Hepatocyte (in vitro differentiated cells): ENCODE results near the gene AGPS.

Experiments
- EZH2phosphoT487 ChIP-seq: fragments of 200-600 bp; sonication (generic); IDR thresholded peaks from one replicate; pipeline ENCODE4 v1.6.1; 2018; ENCODE audit warnings: antibody characterized with exemption, mild to moderate bottlenecking, low read depth, moderate library complexity; ENCODE audit not compliant: unreplicated experiment, severe bottlenecking
- TF ChIP-seq, protein P1 (sequence below): fragments of 200-600 bp; sonication (generic); IDR thresholded peaks from 2 replicates; pipeline ENCODE4 v1.5.1; 2016; ENCODE audit warnings: antibody characterized with exemption, mild to moderate bottlenecking; ENCODE audit not compliant: poor library complexity

DNA sequence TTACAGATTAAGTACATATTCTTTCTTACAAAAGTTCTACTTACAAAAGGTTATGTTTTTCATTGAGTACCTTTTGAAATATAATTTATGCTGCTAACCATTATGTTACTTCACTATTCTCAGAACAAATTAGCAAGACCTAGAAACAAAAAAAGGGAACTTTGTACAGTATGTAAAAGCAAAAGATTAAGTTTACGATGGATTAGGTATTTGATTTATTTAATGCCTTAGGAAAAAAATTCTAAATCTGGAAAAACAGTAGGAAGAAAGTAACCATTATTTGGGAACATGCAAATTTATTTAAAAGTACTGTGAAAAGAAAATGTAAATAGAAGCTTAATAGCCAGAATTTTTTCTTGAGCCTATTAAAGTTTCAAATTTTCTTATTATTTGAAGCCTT, 144.6 kb downstream of the AGPS start:
- TF ChIP-seq EZH2phosphoT487 = no peak
- TF ChIP-seq, protein P1, sequence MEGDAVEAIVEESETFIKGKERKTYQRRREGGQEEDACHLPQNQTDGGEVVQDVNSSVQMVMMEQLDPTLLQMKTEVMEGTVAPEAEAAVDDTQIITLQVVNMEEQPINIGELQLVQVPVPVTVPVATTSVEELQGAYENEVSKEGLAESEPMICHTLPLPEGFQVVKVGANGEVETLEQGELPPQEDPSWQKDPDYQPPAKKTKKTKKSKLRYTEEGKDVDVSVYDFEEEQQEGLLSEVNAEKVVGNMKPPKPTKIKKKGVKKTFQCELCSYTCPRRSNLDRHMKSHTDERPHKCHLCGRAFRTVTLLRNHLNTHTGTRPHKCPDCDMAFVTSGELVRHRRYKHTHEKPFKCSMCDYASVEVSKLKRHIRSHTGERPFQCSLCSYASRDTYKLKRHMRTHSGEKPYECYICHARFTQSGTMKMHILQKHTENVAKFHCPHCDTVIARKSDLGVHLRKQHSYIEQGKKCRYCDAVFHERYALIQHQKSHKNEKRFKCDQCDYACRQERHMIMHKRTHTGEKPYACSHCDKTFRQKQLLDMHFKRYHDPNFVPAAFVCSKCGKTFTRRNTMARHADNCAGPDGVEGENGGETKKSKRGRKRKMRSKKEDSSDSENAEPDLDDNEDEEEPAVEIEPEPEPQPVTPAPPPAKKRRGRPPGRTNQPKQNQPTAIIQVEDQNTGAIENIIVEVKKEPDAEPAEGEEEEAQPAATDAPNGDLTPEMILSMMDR = no peak
